GM23338 (cell line): ENCODE results near the gene NT5C1A. TPM values are rescaled to one million over a fixed set of nuclear protein-coding genes. Genes with fewer than 3 reads are reported as not detected.

Source experiments
- ATAC-seq: fragments of 200-7000 bp; cut with Tn5 transposase; 3 replicates; pipeline ENCODE4 v1.9.1; 2020
- DNase-seq: peaks from one replicate; pipeline ENCODE4 v3.0.0-alpha.2; 2015; ENCODE audit warnings: low spot score
- H2AFZ ChIP-seq: fragments of 200-600 bp; sonication (generic); 2 replicates; pipeline ENCODE4 v1.8.0; 2016; ENCODE audit warnings: antibody characterized with exemption, mild to moderate bottlenecking, moderate library complexity
- H3F3A ChIP-seq: fragments of 200-600 bp; sonication (generic); replicated peaks from 2 replicates; pipeline ENCODE4 v1.8.0; 2017; ENCODE audit warnings: antibody characterized with exemption, mixed run types, low read depth
- H3K27ac ChIP-seq: fragments of 200-600 bp; sonication (generic); 2 replicates; pipeline ENCODE4 v1.6.1; 2016; ENCODE audit warnings: low read depth
- H3K27me3 ChIP-seq: fragments of 200-600 bp; sonication (generic); 2 replicates; pipeline ENCODE4 v1.8.0; 2016; ENCODE audit warnings: mild to moderate bottlenecking, mixed run types, moderate library complexity; ENCODE audit not compliant: insufficient read depth
- H3K36me3 ChIP-seq: fragments of 200-600 bp; sonication (generic); 2 replicates; pipeline ENCODE4 v1.8.0; 2016; ENCODE audit warnings: mild to moderate bottlenecking; ENCODE audit not compliant: insufficient read depth
- H3K4me1 ChIP-seq: fragments of 200-600 bp; sonication (generic); 2 replicates; pipeline ENCODE4 v1.8.0; 2016; ENCODE audit warnings: mild to moderate bottlenecking, moderate library complexity; ENCODE audit not compliant: insufficient read depth
- H3K4me2 ChIP-seq: fragments of 200-600 bp; sonication (generic); 2 replicates; pipeline ENCODE4 v1.7.1; 2017; ENCODE audit warnings: mixed run types
- H3K4me3 ChIP-seq: fragments of 200-600 bp; sonication (generic); 2 replicates; pipeline ENCODE4 v1.6.1; 2016; ENCODE audit warnings: mixed run types
- H3K79me2 ChIP-seq: fragments of 200-600 bp; sonication (generic); replicated peaks from 2 replicates; pipeline ENCODE4 v1.8.0; 2017; ENCODE audit warnings: mild to moderate bottlenecking; ENCODE audit not compliant: insufficient read depth
- H3K9me2 ChIP-seq: fragments of 200-600 bp; sonication (generic); 2 replicates; pipeline ENCODE4 v1.8.0; 2017; ENCODE audit not compliant: insufficient read depth
- H4K20me1 ChIP-seq: fragments of 200-600 bp; sonication (generic); replicated peaks from 2 replicates; pipeline ENCODE4 v1.8.0; 2017; ENCODE audit warnings: mild to moderate bottlenecking; ENCODE audit not compliant: insufficient read depth
- H3K27ac Mint-ChIP-seq: 2 replicates; pipeline ENCODE4 v1.8.0; 2020; ENCODE audit warnings: inconsistent platforms, mild to moderate bottlenecking, moderate library complexity, mixed read lengths
- H3K27me3 Mint-ChIP-seq: 3 replicates; pipeline ENCODE4 v1.8.0; 2022; ENCODE audit warnings: low read depth, mild to moderate bottlenecking, moderate library complexity, mixed read lengths, inconsistent platforms; ENCODE audit not compliant: insufficient read depth, poor library complexity
- H3K36me3 Mint-ChIP-seq: 3 replicates; pipeline ENCODE4 v1.8.0; 2021; ENCODE audit warnings: low read depth, mild to moderate bottlenecking, inconsistent platforms, moderate library complexity, mixed read lengths
- H3K4me1 Mint-ChIP-seq: 3 replicates; pipeline ENCODE4 v1.8.0; 2020; ENCODE audit warnings: mild to moderate bottlenecking, inconsistent platforms, mixed read lengths
- H3K4me3 Mint-ChIP-seq: 3 replicates; pipeline ENCODE4 v1.8.0; 2021; ENCODE audit warnings: moderate library complexity, mild to moderate bottlenecking, inconsistent platforms, mixed read lengths
- H3K9me3 Mint-ChIP-seq: 3 replicates; pipeline ENCODE4 v1.8.0; 2020; ENCODE audit warnings: moderate library complexity, mild to moderate bottlenecking, inconsistent platforms, mixed read lengths
- CREB1 ChIP-seq: fragments of 250-450 bp; sonication (Bioruptor Pico); IDR thresholded peaks from 2 replicates; pipeline ENCODE4 v1.5.0; 2020; ENCODE audit warnings: low read depth, mild to moderate bottlenecking, moderate library complexity
- EZH2 ChIP-seq: fragments of 200-600 bp; sonication (generic); IDR thresholded peaks from one replicate; pipeline ENCODE4 v1.8.0; 2017; ENCODE audit warnings: antibody characterized with exemption, mild to moderate bottlenecking, low read depth; ENCODE audit not compliant: unreplicated experiment
- NANOG ChIP-seq: IDR thresholded peaks from 2 replicates; pipeline ENCODE4 v1.6.1; 2016; ENCODE audit warnings: antibody characterized with exemption, borderline replicate concordance
- STAT1 ChIP-seq: IDR thresholded peaks from one replicate; pipeline ENCODE4 v1.6.1; 2016; ENCODE audit warnings: antibody characterized with exemption; ENCODE audit not compliant: unreplicated experiment
- ZNF114 ChIP-seq: fragments of 250-450 bp; sonication (Bioruptor Pico); IDR thresholded peaks from 2 replicates; pipeline ENCODE4 v1.5.0; 2020; ENCODE audit warnings: mild to moderate bottlenecking, moderate library complexity
- ZNF331 ChIP-seq: fragments of 250-450 bp; sonication (Bioruptor Pico); IDR thresholded peaks from 2 replicates; pipeline ENCODE4 v1.5.0; 2020; ENCODE audit warnings: low read depth, mild to moderate bottlenecking, moderate library complexity
- ZNF462 ChIP-seq: fragments of 250-450 bp; sonication (Bioruptor Pico); IDR thresholded peaks from 2 replicates; pipeline ENCODE4 v1.5.0; 2020; ENCODE audit warnings: mild to moderate bottlenecking, moderate library complexity
- polyA plus RNA-seq: library from polyadenylated mRNA; unstranded; fragments of >200 nt; fragmentation: Nextera tagmentation; extraction: Ambion mirVana; gene quantifications from 2 replicates; pipeline ENCODE4 v1.2.1, GENCODE V29; 2016
- total RNA-seq: library from RNA; depleted of rRNA; stranded (reverse); fragments of >200 nt; shearing (Covaris generic); gene quantifications from 2 replicates; pipeline ENCODE4 v1.2.3, GENCODE V29; 2014
- TF ChIP-seq, protein P1 (sequence below): IDR thresholded peaks from 2 replicates; pipeline ENCODE4 v1.6.1; 2016; ENCODE audit warnings: antibody characterized with exemption
- TF ChIP-seq, protein P2 (sequence below): IDR thresholded peaks from one replicate; pipeline ENCODE4 v1.6.1; 2018; ENCODE audit warnings: antibody characterized with exemption; ENCODE audit not compliant: unreplicated experiment

NT5C1A gene
- total and polyA plus RNA-seq, 2 experiments from 2014 or later: not detected

- Histone ChIP-seq H3K79me2 (no peaks in the 10 kb centered on the region), H3F3A (no peaks in the 10 kb centered on the region), H3K4me3 (no peak overlapping the region), H3K4me1 (no peaks in the 10 kb centered on the region), H4K20me1 (0 out of 2 replicates have a peak, but pooled peaks cover 3% of the 10 kb centered on the region), H3K27me3 (peaks cover 7% of the 10 kb centered on the region; the same call in 1 of the 2 replicates), H3K9me2 (no peaks in the 10 kb centered on the region), H3K27ac (no peak overlapping the region), H3K4me2 (no peak overlapping the region), H2AFZ (no peak overlapping the region), H3K36me3 (no peaks in the 10 kb centered on the region)
- TF ChIP-seq, protein P1, sequence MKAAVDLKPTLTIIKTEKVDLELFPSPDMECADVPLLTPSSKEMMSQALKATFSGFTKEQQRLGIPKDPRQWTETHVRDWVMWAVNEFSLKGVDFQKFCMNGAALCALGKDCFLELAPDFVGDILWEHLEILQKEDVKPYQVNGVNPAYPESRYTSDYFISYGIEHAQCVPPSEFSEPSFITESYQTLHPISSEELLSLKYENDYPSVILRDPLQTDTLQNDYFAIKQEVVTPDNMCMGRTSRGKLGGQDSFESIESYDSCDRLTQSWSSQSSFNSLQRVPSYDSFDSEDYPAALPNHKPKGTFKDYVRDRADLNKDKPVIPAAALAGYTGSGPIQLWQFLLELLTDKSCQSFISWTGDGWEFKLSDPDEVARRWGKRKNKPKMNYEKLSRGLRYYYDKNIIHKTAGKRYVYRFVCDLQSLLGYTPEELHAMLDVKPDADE: no peak
- TF ChIP-seq ZNF114 (CRISPR knock-in tag) (no peak), ZNF331 (CRISPR knock-in tag) (no peak), ZNF462 (CRISPR knock-in tag) (no peak), EZH2 (no peak), NANOG (no peak), STAT1 (no peak), CREB1 (CRISPR knock-in tag) (no peak)
- TF ChIP-seq, protein P2, sequence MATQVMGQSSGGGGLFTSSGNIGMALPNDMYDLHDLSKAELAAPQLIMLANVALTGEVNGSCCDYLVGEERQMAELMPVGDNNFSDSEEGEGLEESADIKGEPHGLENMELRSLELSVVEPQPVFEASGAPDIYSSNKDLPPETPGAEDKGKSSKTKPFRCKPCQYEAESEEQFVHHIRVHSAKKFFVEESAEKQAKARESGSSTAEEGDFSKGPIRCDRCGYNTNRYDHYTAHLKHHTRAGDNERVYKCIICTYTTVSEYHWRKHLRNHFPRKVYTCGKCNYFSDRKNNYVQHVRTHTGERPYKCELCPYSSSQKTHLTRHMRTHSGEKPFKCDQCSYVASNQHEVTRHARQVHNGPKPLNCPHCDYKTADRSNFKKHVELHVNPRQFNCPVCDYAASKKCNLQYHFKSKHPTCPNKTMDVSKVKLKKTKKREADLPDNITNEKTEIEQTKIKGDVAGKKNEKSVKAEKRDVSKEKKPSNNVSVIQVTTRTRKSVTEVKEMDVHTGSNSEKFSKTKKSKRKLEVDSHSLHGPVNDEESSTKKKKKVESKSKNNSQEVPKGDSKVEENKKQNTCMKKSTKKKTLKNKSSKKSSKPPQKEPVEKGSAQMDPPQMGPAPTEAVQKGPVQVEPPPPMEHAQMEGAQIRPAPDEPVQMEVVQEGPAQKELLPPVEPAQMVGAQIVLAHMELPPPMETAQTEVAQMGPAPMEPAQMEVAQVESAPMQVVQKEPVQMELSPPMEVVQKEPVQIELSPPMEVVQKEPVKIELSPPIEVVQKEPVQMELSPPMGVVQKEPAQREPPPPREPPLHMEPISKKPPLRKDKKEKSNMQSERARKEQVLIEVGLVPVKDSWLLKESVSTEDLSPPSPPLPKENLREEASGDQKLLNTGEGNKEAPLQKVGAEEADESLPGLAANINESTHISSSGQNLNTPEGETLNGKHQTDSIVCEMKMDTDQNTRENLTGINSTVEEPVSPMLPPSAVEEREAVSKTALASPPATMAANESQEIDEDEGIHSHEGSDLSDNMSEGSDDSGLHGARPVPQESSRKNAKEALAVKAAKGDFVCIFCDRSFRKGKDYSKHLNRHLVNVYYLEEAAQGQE: no peak
- Mint-ChIP-seq H3K4me3 (no peak overlapping the region), H3K27me3 (peaks cover 17% of the 10 kb centered on the region), H3K4me1 (no peaks in the 10 kb centered on the region), H3K36me3 (no peaks in the 10 kb centered on the region; the same call in 2 of the 3 replicates), H3K27ac (no peak overlapping the region), H3K9me3 (peaks cover 2% of the 10 kb centered on the region; the same call in 1 of the 3 replicates)
- no peak for ATAC-seq
- no peak for DNase-seq
Observed at GRCh38 chr1:39626646-39627045, 45.3 kb downstream of the NT5C1A start.
